GM21737 (cell line): ENCODE data around the gene SMIM35.

Experiments
- ATAC-seq: cut with Tn5 transposase; IDR thresholded peaks from one replicate; pipeline ENCODE4 v1.9.1; 2021; ENCODE audit warnings: mild to moderate bottlenecking, moderate library complexity; ENCODE audit not compliant: unreplicated experiment

SMIM35 gene

DNA sequence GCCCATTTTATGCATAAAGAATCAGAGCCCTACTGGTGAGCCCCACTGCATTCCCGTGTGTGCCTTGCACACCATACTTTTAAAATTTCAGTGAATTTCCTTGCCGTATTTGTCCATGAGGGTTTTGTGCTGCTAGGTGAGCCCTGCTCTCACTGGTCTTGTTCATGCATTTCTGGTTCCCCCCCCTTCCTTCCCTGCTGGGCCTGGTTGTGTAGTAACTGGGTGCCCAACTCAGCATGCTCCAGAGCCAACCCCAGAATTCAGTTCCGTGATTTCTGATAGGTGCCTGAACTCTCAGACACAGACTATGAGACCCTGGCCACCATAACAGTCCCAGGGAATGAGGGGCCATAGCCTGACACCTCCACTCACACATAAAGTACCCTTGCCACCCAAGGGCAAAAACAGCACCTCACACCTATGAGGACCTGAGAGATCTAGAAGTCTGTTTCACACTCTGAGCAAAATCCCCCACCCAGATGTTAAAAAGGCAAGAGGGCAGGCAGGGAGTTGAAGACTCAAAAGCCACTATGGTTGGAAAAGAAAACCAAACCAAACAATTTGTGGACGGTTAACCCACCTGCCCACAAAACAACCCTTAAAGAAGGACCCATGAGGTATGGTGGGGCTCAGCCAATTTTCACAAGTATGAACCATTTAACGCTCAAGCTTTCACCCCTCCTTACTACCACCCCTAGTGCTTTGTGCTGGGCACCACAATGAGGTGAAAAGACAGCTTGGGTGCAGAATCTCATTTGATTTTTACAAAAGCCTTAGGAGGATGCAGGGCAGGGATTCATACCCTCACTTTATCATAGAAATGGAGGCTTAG lies 117.4 kb downstream of the SMIM35 start:
- ATAC-seq, result no peak

GRCh38 chr11:117966908-117967307 lies 119.9 kb downstream of the SMIM35 start:
- ATAC-seq, result no peak

DNA sequence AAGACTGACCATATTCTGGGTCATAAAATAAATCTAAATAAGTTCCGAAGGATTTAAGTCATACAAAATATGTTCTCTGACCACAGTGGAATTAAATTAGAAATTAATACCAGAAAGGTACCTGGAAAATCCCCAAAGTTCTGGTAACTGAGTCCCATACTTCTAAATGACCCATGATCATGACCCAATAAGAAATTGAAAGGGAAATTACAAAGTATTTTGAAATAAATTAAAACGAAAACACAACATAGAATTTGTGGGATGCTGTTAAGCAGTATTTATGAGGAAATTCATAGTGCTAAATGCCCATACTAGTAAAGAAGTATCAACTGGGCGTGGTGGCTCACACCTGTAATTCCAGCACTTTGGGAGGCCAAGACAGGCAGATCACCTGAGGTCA lies 123.9 kb downstream of the SMIM35 start:
- no peak for ATAC-seq

- ATAC-seq, result no peak
These were observed 124.9 kb downstream of the SMIM35 start for GRCh38 chr11:117961896-117962295.

DNA sequence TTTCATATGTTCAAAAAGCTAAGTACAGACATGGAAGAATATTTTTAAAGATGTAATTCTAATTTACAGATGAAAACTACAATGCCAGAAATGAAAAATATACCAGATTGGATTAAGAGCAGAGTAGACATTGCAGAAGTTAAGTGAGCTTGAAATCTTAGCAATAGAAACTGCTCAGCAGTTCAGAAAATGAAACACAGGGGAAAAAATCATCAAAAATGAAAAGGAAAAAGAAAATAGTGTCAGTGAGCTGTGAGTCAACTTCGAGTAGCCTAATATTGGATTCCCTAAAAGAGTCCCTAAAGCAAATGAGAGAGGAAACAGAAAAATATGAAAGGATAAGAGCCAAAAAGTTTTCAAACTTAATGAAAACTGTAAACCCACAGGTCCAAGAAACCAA lies 126.4 kb downstream of the SMIM35 start:
- ATAC-seq, result no peak

DNA sequence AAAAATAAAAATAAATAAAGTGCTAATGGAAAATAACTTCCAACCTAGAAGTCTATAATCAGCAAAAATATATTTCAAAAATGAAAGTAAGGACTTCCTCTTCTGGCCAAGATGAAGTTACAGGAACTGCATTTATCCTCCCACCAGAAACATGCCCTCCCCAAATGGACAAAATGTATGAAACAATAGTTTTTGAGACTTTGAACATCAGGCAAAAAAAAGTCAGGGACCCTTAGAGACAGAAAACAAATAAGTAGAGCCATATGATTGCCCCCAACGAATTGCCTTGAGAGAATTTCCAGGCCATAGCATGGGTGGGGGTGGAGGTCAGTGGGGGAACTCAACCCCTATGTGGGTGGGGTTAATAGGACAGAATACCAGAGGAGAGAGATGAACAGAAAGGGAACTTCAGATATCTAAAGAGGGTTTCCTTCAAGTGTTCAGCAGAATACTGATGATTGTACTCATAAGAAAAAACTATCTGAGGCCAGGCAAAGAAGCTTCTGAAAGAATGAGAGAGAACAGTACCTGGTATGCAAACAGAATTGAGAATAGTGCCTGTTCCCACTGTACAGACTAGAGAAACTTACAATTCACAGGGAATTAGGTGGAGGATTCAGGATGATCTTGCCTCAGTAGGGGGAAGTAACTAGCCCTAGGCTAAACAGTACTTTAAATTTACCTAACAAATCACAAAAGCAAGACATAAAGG lies 127.2 kb downstream of the SMIM35 start:
- ATAC-seq, result no peak

DNA sequence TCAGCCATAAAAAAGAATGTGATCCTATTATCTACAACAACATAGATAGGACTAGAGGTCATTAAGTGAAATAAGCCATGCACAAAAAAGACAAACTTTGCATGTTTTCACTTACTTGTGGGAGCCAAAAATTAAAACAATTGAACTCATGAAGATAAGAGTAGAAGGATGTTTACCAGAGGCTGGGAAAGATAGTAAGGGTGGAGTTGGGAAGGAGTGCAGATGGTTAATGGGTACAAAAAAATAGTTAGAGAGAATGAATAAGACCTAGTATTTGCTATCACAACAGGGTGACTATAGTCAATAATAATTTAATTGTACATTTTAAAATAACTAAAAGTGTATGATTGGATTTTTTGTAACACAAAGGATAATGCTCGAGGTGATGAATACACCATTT lies 127.8 kb downstream of the SMIM35 start:
- ATAC-seq, result no peak
